Vagina (tissue), 2 donors: ENCODE results near the gene UPB1. TPM values are rescaled to one million over a fixed set of nuclear protein-coding genes. Genes with fewer than 3 reads are reported as not detected.

ENCODE experiments used
- DNase-seq, 2 donors: peaks; one replicate each; pipeline ENCODE4 v3.0.0-alpha.2; 2017; ENCODE audit errors: extremely low spot score in 2 of 2
- H3K27ac ChIP-seq: fragments of 200-600 bp; sonication (generic); one replicate; pipeline ENCODE4 v1.5.1; 2019
- H3K27me3 ChIP-seq: fragments of 200-600 bp; sonication (generic); one replicate; pipeline ENCODE4 v1.5.1; 2019
- H3K36me3 ChIP-seq, 2 donors: fragments of 200-600 bp; sonication (generic); one replicate each; pipeline ENCODE4 v1.5.1; 2017 to 2019
- H3K4me1 ChIP-seq: fragments of 200-600 bp; sonication (generic); one replicate; pipeline ENCODE4 v1.5.1; 2019
- H3K4me3 ChIP-seq, 2 donors: fragments of 200-600 bp; sonication (generic); 1 replicate in 1 of 2; 2 replicates in 1 of 2; pipeline ENCODE4 v1.5.1; 2016 to 2019
- H3K9me3 ChIP-seq: fragments of 200-600 bp; sonication (generic); one replicate; pipeline ENCODE4 v1.5.1; 2019
- POLR2A ChIP-seq, 2 donors: fragments of 450-650 bp; IDR thresholded peaks; one replicate each; pipeline ENCODE4 v1.6.1; 2017; ENCODE audit warnings: antibody characterized with exemption in 2 of 2, mild to moderate bottlenecking in 2 of 2, moderate library complexity in 2 of 2
- POLR2AphosphoS5 ChIP-seq, 2 donors: sonication (generic); formaldehyde crosslinking; IDR thresholded peaks; one replicate each; pipeline ENCODE4 v1.9.0; 2017; ENCODE audit warnings: antibody characterized with exemption in 2 of 2, mild to moderate bottlenecking in 2 of 2, low read depth in 1 of 2; ENCODE audit not compliant: insufficient read depth in 1 of 2
- intact Hi-C: fragments of 100-400 bp; cut with DNase I; formaldehyde crosslinking; loops from one replicate; pipeline ENCODE4 v1.15.1; 2023
- total RNA-seq: library from RNA; depleted of rRNA; stranded (reverse); fragments of >200 nt; gene quantifications from one replicate; pipeline ENCODE4 v1.2.3, GENCODE V29; 2016
- TF ChIP-seq, protein P1 (sequence below), 3 experiments: fragments of 450-650 bp in 2 of 3; fragments of 200-600 bp in 1 of 3; sonication (generic) in 1 of 3; IDR thresholded peaks; one replicate each; pipeline ENCODE4 v1.5.1; 2017 to 2019; ENCODE audit warnings: antibody characterized with exemption in 3 of 3, mild to moderate bottlenecking in 2 of 3, moderate library complexity in 2 of 3

The UPB1 gene
- total RNA-seq, 1 donor from 2014 or later = not detected

DNA sequence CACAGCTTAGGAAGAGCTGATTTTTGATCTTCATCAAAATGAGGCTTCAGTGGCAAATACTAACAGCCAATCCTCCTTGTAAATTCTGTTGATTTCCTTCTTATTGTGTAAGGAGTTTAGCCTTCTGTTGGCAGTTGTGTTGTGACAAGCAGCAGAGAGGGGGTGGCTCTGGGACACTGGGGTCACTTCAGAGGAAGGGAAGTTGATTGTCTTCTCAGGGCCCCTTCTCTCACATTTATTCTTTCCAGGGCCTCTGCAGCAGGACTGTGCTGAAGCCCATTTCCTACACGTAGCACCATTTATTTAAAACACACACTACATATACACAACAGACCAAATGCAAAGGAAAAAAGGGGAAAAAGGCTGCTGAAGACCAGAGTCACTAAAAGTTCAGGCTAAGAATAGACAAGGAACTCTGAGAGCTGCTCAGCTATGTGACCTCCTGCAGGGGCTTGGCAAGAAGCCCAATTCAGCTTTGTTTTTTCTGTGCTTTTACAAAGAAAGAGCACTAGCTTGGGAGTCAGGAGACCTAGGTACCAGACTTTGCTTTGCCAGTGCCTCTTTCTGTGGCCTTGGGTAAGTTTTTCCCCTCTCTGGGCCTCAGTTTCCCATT, 28.3 kb upstream of the UPB1 start:
- Histone ChIP-seq H3K27me3 (no peaks in the 10 kb centered on the region), H3K9me3 (no peaks in the 10 kb centered on the region), H3K4me1 (peaks cover 6% of the 10 kb centered on the region), H3K27ac (no peak overlapping the region), H3K4me3 (no peak overlapping the region), H3K36me3 (no peaks in the 10 kb centered on the region)
- intact Hi-C loops = loop anchor here (10.0 kb wide), 1 partner anchor 1652 kb away; no protein-coding TSS in a partner anchor
- no peak for TF ChIP-seq POLR2AphosphoS5 (IDR thresholded peaks at IDR 0.05; ENCODE audit: insufficient read depth in 1 of 2, low read depth in 1 of 2)
- TF ChIP-seq, protein P1, sequence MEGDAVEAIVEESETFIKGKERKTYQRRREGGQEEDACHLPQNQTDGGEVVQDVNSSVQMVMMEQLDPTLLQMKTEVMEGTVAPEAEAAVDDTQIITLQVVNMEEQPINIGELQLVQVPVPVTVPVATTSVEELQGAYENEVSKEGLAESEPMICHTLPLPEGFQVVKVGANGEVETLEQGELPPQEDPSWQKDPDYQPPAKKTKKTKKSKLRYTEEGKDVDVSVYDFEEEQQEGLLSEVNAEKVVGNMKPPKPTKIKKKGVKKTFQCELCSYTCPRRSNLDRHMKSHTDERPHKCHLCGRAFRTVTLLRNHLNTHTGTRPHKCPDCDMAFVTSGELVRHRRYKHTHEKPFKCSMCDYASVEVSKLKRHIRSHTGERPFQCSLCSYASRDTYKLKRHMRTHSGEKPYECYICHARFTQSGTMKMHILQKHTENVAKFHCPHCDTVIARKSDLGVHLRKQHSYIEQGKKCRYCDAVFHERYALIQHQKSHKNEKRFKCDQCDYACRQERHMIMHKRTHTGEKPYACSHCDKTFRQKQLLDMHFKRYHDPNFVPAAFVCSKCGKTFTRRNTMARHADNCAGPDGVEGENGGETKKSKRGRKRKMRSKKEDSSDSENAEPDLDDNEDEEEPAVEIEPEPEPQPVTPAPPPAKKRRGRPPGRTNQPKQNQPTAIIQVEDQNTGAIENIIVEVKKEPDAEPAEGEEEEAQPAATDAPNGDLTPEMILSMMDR (IDR thresholded peaks at IDR 0.05) = no peak
- no peak for TF ChIP-seq POLR2A (IDR thresholded peaks at IDR 0.05)
- no peak for DNase-seq

DNA sequence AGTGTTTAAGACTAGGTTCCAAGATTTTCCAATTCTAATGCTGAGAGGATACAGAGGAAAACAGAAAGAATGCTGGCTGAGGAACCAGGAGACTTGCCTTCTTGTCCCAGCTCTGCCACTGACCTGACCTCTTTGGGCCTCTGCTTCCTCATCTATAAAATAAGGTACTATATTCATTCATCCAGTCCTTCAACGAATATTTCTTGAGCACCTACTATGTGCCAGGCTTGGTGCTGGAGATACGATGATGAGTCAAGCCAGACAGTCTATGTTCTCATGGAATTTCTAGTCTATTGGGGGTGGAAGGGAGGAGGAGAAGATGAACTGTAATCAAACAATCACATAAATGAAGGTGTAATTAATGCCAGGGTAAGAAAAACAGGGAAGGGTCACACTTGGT, 27.8 kb upstream of the UPB1 start:
- Histone ChIP-seq H3K36me3 (no peaks in the 10 kb centered on the region), H3K4me1 (peaks cover 6% of the 10 kb centered on the region), H3K27me3 (no peaks in the 10 kb centered on the region), H3K27ac (no peak overlapping the region), H3K4me3 (no peak overlapping the region), H3K9me3 (no peaks in the 10 kb centered on the region)
- intact Hi-C loops = loop anchor here (10.0 kb wide), 1 partner anchor 1653 kb away; no protein-coding TSS in a partner anchor
- TF ChIP-seq, protein P1 (IDR thresholded peaks at IDR 0.05) = no peak
- TF ChIP-seq POLR2A (IDR thresholded peaks at IDR 0.05) (no peak), POLR2AphosphoS5 (IDR thresholded peaks at IDR 0.05; ENCODE audit: insufficient read depth in 1 of 2, low read depth in 1 of 2) (no peak)
- DNase-seq = no peak

GRCh38 chr22:24471570-24471969, 23.6 kb upstream of the UPB1 start:
- TF ChIP-seq, protein P1 (IDR thresholded peaks at IDR 0.05) = no peak
- TF ChIP-seq POLR2AphosphoS5 (IDR thresholded peaks at IDR 0.05; ENCODE audit: insufficient read depth in 1 of 2, low read depth in 1 of 2) = no peak
- TF ChIP-seq POLR2A (IDR thresholded peaks at IDR 0.05) = no peak
- intact Hi-C loops = no loop called here

GRCh38 chr22:24473284-24473683, 21.8 kb upstream of the UPB1 start:
- H3K4me3 ChIP-seq = no peak overlapping the region
- no peaks in the 10 kb centered on the region for H3K9me3 ChIP-seq
- no peaks in the 10 kb centered on the region for H3K4me1 ChIP-seq
- TF ChIP-seq, protein P1 (IDR thresholded peaks at IDR 0.05) = no peak
- no peak overlapping the region for H3K27ac ChIP-seq
- DNase-seq = no peak
- H3K36me3 ChIP-seq = no peaks in the 10 kb centered on the region
- no peaks in the 10 kb centered on the region for H3K27me3 ChIP-seq
- intact Hi-C loops = no loop called here

More at GRCh38 chr22:24471570-24471969, 23.6 kb upstream of the UPB1 start:
- no peaks in the 10 kb centered on the region for H3K9me3 ChIP-seq
- no peak overlapping the region for H3K27ac ChIP-seq
- H3K4me3 ChIP-seq = no peak overlapping the region
- no peaks in the 10 kb centered on the region for H3K4me1 ChIP-seq
- DNase-seq = no peak
- no peaks in the 10 kb centered on the region for H3K27me3 ChIP-seq
- no peaks in the 10 kb centered on the region for H3K36me3 ChIP-seq

- no peaks in the 10 kb centered on the region for H3K27me3 ChIP-seq
- DNase-seq = no peak
- H3K9me3 ChIP-seq = no peaks in the 10 kb centered on the region
- H3K36me3 ChIP-seq = no peaks in the 10 kb centered on the region
- no peak overlapping the region for H3K4me3 ChIP-seq
- no peak overlapping the region for H3K27ac ChIP-seq
- H3K4me1 ChIP-seq = no peaks in the 10 kb centered on the region
- TF ChIP-seq, protein P1 (IDR thresholded peaks at IDR 0.05) = no peak
- no peak for TF ChIP-seq POLR2A (IDR thresholded peaks at IDR 0.05)
- no peak for TF ChIP-seq POLR2AphosphoS5 (IDR thresholded peaks at IDR 0.05; ENCODE audit: insufficient read depth in 1 of 2, low read depth in 1 of 2)
- intact Hi-C loops = no loop called here
Observed at GRCh38 chr22:24474221-24474620, 20.9 kb upstream of the UPB1 start.
